Measurements from ENCODE around the gene BNC2. TPM values are rescaled to one million over a fixed set of nuclear protein-coding genes. Genes with fewer than 3 reads are reported as not detected.

The BNC2 gene
- total RNA-seq, 1 experiment from 2014 or later, result 43.6 TPM

DNA sequence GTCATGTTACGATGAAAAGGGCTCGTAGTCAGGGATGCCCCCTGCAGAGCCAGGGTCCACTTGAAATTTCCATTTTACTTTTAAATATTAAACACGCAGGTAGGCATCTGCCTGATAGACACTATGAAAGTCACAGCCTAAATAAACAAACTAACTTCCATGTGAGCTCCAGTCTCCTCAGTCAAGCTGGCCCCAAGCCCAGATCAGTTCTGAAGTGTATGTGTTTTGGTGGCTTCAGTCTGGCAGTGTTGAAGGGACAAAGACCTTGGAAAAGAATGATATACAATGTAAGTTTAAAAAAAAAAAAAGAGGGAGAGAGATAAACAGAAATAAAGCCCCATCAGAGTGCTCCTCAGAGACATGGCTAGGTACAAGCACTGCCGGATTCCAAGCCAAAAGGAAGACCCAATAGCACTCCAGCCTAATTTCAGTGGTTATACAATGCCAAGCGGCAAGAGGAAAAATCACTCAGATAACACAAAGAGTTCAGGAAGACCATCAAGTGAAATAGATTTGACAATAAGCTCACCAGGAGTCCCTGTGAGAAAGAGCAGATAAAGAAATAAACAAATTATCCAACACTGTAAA is 181.0 kb downstream of the BNC2 start:
- DNase-seq, result no peak
- 0 out of 2 replicates have a peak, but pooled peaks cover 2% of the 10 kb centered on the region for H3K79me2 ChIP-seq (ENCODE audit: insufficient read depth, low read length)
- no peak overlapping the region for H2BK12ac ChIP-seq (ENCODE audit: insufficient read length, low read depth, low read length)
- H3K23me2 ChIP-seq (ENCODE audit: insufficient read length, low read depth, low read length, poor library complexity, severe bottlenecking), result no peaks in the 10 kb centered on the region
- no CpG with 5 or more reads among the region's 5 CpGs for WGBS (ENCODE audit: extremely low coverage, insufficient read length, low lambda C conversion rate)
- no peak overlapping the region for H3K18ac ChIP-seq (ENCODE audit: insufficient read length, low read depth, low read length)
- H3K56ac ChIP-seq (ENCODE audit: insufficient read length, low read depth, low read length), result no peak overlapping the region
- no peak overlapping the region for H2BK15ac ChIP-seq (ENCODE audit: low read depth, low read length)
- no peak overlapping the region for H3K14ac ChIP-seq (ENCODE audit: insufficient read depth, low read length)
- no peak overlapping the region for H4K8ac ChIP-seq (replicated peaks; ENCODE audit: insufficient read length, low read depth, low read length)
- no peak overlapping the region for H2AK5ac ChIP-seq (ENCODE audit: insufficient read length, low read length)
- H3K9me3 Mint-ChIP-seq, result no peaks in the 10 kb centered on the region
- peaks cover 54 to 67% of the 10 kb centered on the region in 2 experiments for H3K4me1 Mint-ChIP-seq
- no peaks in the 10 kb centered on the region for H3K79me1 ChIP-seq (ENCODE audit: insufficient read depth, low read depth, low read length, poor library complexity, severe bottlenecking)
- no peak overlapping the region for H4K91ac ChIP-seq (ENCODE audit: insufficient read length, low read depth, low read length)
- H3K4me2 ChIP-seq (ENCODE audit: insufficient read depth, insufficient read length, low read length), result no peak overlapping the region
- no peaks in the 10 kb centered on the region for H3K9me3 ChIP-seq (ENCODE audit: control insufficient read depth, low read depth, low read length)
- no peaks in the 10 kb centered on the region for H4K20me1 ChIP-seq (ENCODE audit: control insufficient read depth, insufficient read depth, insufficient read length)
- H3K36me3 Mint-ChIP-seq (ENCODE audit: insufficient read depth in 1 of 3, low read depth in 3 of 3), result no peaks in the 10 kb centered on the region
- no peaks in the 10 kb centered on the region for H3K27me3 ChIP-seq (ENCODE audit: insufficient read depth, low read length)
- H3K23ac ChIP-seq (ENCODE audit: insufficient read length, low read depth, low read length), result no peak overlapping the region
- H2BK5ac ChIP-seq (ENCODE audit: insufficient read length, low read length), result no peak overlapping the region
- H3K27me3 Mint-ChIP-seq (ENCODE audit: low read depth), result no peaks in the 10 kb centered on the region
- H3K27ac Mint-ChIP-seq, result peak overlapping the region; percentile 1 to 92 (median 56); a peak in 5 of 7 replicates
- no peak overlapping the region for H4K5ac ChIP-seq (ENCODE audit: insufficient read length, low read depth, low read length)
- peaks cover 11% of the 10 kb centered on the region for H3K4me1 ChIP-seq (ENCODE audit: insufficient read depth, low read length)
- no peak overlapping the region for H3T11ph ChIP-seq (ENCODE audit: low read length)
- H2BK120ac ChIP-seq (ENCODE audit: low read depth, low read length, poor library complexity, severe bottlenecking), result no peak overlapping the region
- H3K4me3 Mint-ChIP-seq, result no peak overlapping the region
- H2BK20ac ChIP-seq (ENCODE audit: low read depth, low read length, poor library complexity, severe bottlenecking), result no peak overlapping the region
- H3K27ac ChIP-seq (ENCODE audit: insufficient read length, low read depth, low read length), result no peak overlapping the region
- TF ChIP-seq, protein P1, sequence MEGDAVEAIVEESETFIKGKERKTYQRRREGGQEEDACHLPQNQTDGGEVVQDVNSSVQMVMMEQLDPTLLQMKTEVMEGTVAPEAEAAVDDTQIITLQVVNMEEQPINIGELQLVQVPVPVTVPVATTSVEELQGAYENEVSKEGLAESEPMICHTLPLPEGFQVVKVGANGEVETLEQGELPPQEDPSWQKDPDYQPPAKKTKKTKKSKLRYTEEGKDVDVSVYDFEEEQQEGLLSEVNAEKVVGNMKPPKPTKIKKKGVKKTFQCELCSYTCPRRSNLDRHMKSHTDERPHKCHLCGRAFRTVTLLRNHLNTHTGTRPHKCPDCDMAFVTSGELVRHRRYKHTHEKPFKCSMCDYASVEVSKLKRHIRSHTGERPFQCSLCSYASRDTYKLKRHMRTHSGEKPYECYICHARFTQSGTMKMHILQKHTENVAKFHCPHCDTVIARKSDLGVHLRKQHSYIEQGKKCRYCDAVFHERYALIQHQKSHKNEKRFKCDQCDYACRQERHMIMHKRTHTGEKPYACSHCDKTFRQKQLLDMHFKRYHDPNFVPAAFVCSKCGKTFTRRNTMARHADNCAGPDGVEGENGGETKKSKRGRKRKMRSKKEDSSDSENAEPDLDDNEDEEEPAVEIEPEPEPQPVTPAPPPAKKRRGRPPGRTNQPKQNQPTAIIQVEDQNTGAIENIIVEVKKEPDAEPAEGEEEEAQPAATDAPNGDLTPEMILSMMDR (conservative IDR thresholded peaks at IDR 0.05), result no peak
- no peak overlapping the region for H2AFZ ChIP-seq (ENCODE audit: low read length)
- H3K9ac ChIP-seq (ENCODE audit: extremely low read depth, insufficient read length, low read length), result no peak overlapping the region
- no peak overlapping the region for H3K4ac ChIP-seq (ENCODE audit: low read depth, low read length)

Measured in H9 (cell line).